Gastroesophageal sphincter (tissue), 4 donors: ENCODE data around the gene DGKQ. TPM values are rescaled to one million over a fixed set of nuclear protein-coding genes. Genes with fewer than 3 reads are reported as not detected.

Source experiments
- ATAC-seq: fragments of 150-250 bp; one replicate; pipeline ENCODE4 v1.9.1; 2016; ENCODE audit warnings: mild to moderate bottlenecking, moderate library complexity
- H3K27ac ChIP-seq, 4 donors: fragments of 200-600 bp; sonication (generic) in 3 of 4; 1 replicate in 3 of 4; 2 replicates in 1 of 4; pipeline ENCODE4 v1.5.1; 2016 to 2019
- H3K27me3 ChIP-seq: fragments of 200-600 bp; sonication (generic); one replicate; pipeline ENCODE4 v1.5.1; 2019
- H3K36me3 ChIP-seq, 2 donors: fragments of 200-600 bp; sonication (generic); one replicate each; pipeline ENCODE4 v1.5.1; 2019; ENCODE audit warnings: control low read depth in 1 of 2
- H3K4me1 ChIP-seq, 3 donors: fragments of 200-600 bp; sonication (generic); 1 replicate in 2 of 3; 2 replicates in 1 of 3; pipeline ENCODE4 v1.5.1; 2016 to 2019; ENCODE audit warnings: control low read depth in 2 of 3
- H3K4me3 ChIP-seq, 2 donors: fragments of 200-600 bp; sonication (generic); one replicate each; pipeline ENCODE4 v1.5.1; 2019; ENCODE audit warnings: mild to moderate bottlenecking in 1 of 2, moderate library complexity in 1 of 2
- H3K9me3 ChIP-seq, 3 donors: fragments of 200-600 bp; sonication (generic); one replicate each; pipeline ENCODE4 v1.5.1; 2017 to 2019; ENCODE audit warnings: control low read depth in 2 of 3
- EP300 ChIP-seq: sonication (generic); formaldehyde crosslinking; IDR thresholded peaks from one replicate; pipeline ENCODE4 v1.6.1; 2017; ENCODE audit warnings: antibody characterized with exemption, mild to moderate bottlenecking
- POLR2A ChIP-seq, 2 donors: fragments of 450-650 bp; IDR thresholded peaks; one replicate each; pipeline ENCODE4 v1.6.1; 2017; ENCODE audit warnings: antibody characterized with exemption in 2 of 2, mild to moderate bottlenecking in 2 of 2, moderate library complexity in 1 of 2
- POLR2AphosphoS5 ChIP-seq: sonication (generic); formaldehyde crosslinking; IDR thresholded peaks from one replicate; pipeline ENCODE4 v1.6.1; 2017; ENCODE audit warnings: antibody characterized with exemption
- WGBS, 2 donors: methylation state at CpG; one replicate each; pipeline ENCODE4 v1.1.5; 2018; ENCODE audit warnings: low coverage in 1 of 2; 5-methylcytosine and 5-hydroxymethylcytosine counted together
- total RNA-seq, 4 donors: library from RNA; depleted of rRNA; stranded (reverse); fragments of >200 nt; gene quantifications; one replicate each; pipeline ENCODE4 v1.1.0, GENCODE V29; 2016
- TF ChIP-seq, protein P1 (sequence below), 4 experiments: fragments of 200-600 bp in 2 of 4; fragments of 450-650 bp in 2 of 4; sonication (generic) in 1 of 4; IDR thresholded peaks; one replicate each; pipeline ENCODE4 v1.5.1; 2017 to 2019; ENCODE audit warnings: antibody characterized with exemption in 4 of 4, mild to moderate bottlenecking in 2 of 4, moderate library complexity in 2 of 4

DGKQ gene
- total RNA-seq, 4 donors from 2014 or later: 7.5 to 13.5 (median 9.3) TPM

DNA sequence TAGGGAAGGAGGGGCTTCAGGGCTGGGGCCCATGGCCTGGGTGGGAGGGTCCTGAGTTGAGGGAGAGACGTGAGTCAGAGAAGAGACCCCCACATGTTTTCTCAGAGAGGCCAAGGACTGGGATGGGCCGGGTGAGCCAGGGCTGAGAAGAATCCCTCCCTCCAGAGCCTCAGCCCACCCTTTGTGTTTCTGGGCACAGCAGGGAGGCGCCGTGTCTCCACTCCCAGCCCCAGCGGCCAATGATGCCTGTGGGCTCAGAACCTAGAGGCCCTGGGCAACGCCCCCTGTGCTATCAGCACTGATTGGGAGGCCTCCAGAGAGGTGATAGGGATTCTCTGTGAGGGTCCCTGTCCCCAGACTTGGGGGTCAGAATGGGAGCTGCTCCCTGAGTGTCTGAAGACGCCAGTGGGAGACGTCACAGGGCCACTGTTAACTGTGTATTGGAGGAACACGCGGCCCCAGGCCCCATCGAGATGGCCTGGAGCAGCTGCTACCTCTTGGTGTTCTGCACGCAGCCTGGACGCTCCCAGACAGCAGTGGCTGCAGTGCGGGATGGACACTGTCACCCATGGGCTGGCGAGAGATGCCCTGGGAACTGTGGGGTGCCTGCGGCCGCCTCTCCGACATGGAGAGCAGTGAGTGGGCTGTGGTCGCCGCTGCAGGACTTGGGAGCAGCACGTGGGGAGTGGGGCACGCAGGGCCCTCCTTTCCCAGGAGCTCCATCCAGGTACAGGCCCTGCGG is 46.5 kb upstream of the DGKQ start:
- TF ChIP-seq, protein P1, sequence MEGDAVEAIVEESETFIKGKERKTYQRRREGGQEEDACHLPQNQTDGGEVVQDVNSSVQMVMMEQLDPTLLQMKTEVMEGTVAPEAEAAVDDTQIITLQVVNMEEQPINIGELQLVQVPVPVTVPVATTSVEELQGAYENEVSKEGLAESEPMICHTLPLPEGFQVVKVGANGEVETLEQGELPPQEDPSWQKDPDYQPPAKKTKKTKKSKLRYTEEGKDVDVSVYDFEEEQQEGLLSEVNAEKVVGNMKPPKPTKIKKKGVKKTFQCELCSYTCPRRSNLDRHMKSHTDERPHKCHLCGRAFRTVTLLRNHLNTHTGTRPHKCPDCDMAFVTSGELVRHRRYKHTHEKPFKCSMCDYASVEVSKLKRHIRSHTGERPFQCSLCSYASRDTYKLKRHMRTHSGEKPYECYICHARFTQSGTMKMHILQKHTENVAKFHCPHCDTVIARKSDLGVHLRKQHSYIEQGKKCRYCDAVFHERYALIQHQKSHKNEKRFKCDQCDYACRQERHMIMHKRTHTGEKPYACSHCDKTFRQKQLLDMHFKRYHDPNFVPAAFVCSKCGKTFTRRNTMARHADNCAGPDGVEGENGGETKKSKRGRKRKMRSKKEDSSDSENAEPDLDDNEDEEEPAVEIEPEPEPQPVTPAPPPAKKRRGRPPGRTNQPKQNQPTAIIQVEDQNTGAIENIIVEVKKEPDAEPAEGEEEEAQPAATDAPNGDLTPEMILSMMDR (IDR thresholded peaks at IDR 0.05): no peak
- no peak for TF ChIP-seq EP300
- TF ChIP-seq POLR2AphosphoS5: no peak
- TF ChIP-seq POLR2A (IDR thresholded peaks at IDR 0.05): no peak
- 80% methylated on average over 1 of the region's 23 CpGs; no CpG with 5 or more reads in 1 of the 2 donors for WGBS, 2 donors
- ATAC-seq: no peak

DNA sequence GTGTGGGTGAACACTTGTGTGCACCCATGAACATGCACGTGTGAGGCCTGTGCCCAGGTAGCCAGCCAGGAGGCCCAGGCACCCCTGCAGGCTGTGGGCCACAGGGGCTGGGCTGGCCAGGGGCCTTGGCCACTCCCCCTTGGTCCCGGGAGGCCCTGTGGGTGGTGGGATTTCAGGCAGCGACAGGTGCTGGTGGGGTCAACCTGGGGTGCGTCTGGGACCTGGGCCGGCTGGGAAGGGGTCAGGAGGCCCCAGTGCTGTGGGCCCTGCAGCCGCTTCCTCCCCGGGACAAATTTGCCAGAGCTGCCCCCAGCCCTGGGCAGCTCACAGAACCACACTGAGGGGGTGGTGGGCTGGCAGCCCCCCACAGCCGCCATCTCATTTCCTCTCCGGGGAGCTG is 46.0 kb upstream of the DGKQ start:
- Histone ChIP-seq H3K4me3 (no peak overlapping the region), H3K27ac (no peak overlapping the region), H3K4me1 (peaks cover 0 to 32% (median 0%) of the 10 kb centered on the region in 3 donors), H3K27me3 (no peaks in the 10 kb centered on the region), H3K36me3 (peaks cover 0 to 10% of the 10 kb centered on the region in 2 donors), H3K9me3 (no peaks in the 10 kb centered on the region)
- WGBS, 2 donors: no CpG with 5 or more reads among the region's 9 CpGs
- ATAC-seq: no peak
- no peak for TF ChIP-seq POLR2AphosphoS5
- no peak for TF ChIP-seq EP300
- no peak for TF ChIP-seq POLR2A (IDR thresholded peaks at IDR 0.05)
- TF ChIP-seq, protein P1 (IDR thresholded peaks at IDR 0.05): no peak

More for the DNA sequence above, 46.5 kb upstream of the DGKQ start:
- Histone ChIP-seq H3K27ac (no peak overlapping the region), H3K27me3 (no peaks in the 10 kb centered on the region), H3K4me3 (no peak overlapping the region), H3K36me3 (peaks cover 0 to 16% of the 10 kb centered on the region in 2 donors), H3K4me1 (peaks cover 0 to 26% (median 0%) of the 10 kb centered on the region in 3 donors), H3K9me3 (no peaks in the 10 kb centered on the region)

DNA sequence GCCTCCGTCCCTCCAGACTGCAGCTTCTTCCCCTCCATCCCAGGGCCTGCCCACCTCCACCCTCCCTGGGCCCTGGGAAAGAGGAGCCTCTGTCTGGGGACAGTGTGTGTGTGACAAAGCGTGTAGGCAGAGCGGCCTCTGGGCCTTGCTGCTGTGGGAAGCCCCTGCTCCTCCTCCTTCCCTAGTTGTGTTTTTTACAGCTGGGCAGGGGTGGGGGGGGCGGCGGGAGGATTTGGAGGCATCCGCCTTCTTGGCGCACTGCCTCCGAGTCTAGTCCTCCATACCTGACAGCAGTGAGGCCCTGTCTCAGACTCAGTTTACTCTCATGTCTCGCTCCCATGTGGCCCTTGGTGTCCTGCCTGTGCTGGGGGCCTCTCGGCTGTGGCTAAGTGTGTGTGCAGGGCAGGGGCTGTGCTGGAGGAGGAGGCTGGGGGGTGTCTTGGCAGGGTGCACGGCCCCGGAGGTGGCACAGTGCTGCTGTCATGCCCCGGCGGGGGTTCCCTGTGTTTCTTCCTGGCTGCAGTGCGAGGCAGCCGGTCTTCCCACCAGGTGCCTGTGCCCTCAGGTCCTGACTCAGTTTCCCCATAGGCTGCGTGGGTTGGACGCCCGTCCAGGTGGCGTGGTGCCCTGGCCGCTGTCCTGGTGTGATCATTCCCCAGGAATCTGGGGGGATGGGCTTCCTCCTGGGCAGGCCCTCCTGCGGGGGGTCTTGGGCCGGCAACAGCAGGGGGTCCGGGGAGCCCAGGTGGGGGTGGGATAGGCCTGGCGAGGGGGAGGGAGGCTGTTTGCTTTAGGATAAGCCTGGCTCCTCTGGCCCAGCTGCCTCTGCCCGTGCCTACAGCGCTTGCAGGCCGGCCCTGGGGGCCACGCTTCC is 45.0 kb upstream of the DGKQ start:
- Histone ChIP-seq H3K9me3 (no peaks in the 10 kb centered on the region), H3K4me1 (peaks cover 0 to 39% (median 0%) of the 10 kb centered on the region in 3 donors), H3K36me3 (peaks cover 0 to under 1% of the 10 kb centered on the region in 2 donors), H3K27me3 (no peaks in the 10 kb centered on the region), H3K4me3 (no peak overlapping the region), H3K27ac (no peak overlapping the region)
- no peak for ATAC-seq
- TF ChIP-seq EP300 (no peak), POLR2AphosphoS5 (no peak), POLR2A (IDR thresholded peaks at IDR 0.05) (no peak)
- TF ChIP-seq, protein P1 (IDR thresholded peaks at IDR 0.05): no peak
- WGBS, 2 donors: 65% methylated on average over 5 of the region's 29 CpGs; no CpG with 5 or more reads in 1 of the 2 donors

DNA sequence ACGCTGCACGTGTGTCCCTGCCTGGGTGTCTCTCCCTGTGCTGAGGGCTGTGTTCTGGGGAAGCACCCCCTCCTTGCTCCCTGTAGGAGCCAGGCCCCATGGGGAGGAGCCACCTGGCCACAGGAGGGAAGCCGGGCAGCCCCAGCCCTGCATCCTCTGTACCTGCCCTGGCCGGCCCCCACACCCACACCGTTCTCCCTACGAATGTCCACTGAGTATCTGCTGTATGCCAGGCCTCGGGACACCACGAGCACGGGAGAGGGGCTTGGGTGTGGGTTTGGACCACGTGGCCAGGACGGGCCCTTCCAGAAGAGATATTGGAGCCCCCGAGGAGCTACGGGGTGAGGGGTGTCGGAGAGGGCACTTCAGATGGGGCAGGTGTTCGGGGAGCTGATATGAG is 44.3 kb upstream of the DGKQ start:
- TF ChIP-seq EP300: no peak
- no peak for TF ChIP-seq POLR2AphosphoS5
- TF ChIP-seq, protein P1 (IDR thresholded peaks at IDR 0.05): no peak
- no peak for TF ChIP-seq POLR2A (IDR thresholded peaks at IDR 0.05)
- H3K27me3 ChIP-seq: no peaks in the 10 kb centered on the region
- ATAC-seq: no peak
- H3K4me3 ChIP-seq: no peak overlapping the region
- H3K4me1 ChIP-seq: peaks cover 0 to 45% (median under 1%) of the 10 kb centered on the region in 3 donors
- no CpG with 5 or more reads among the region's 15 CpGs for WGBS, 2 donors
- no peaks in the 10 kb centered on the region for H3K9me3 ChIP-seq
- no peaks in the 10 kb centered on the region for H3K36me3 ChIP-seq
- H3K27ac ChIP-seq: no peak overlapping the region
